Activated T-cell treated with anti-CD3 and anti-CD28 coated beads, Interleukin-2, amount 50 U/mL, for 4 hours (primary cell): Measurements from ENCODE around the gene SLC17A7. TPM values are rescaled to one million over a fixed set of nuclear protein-coding genes. Genes with fewer than 3 reads are reported as not detected.

Experiments
- ATAC-seq, 2 donors: fragments of 200-7000 bp; cut with Tn5 transposase; one replicate each; pipeline ENCODE4 v1.10.0; 2021
- DNase-seq: peaks from one replicate; pipeline ENCODE4 v3.0.0-alpha.2; 2020
- H3K27me3 Mint-ChIP-seq: one replicate; pipeline ENCODE4 v1.8.0; 2021; ENCODE audit warnings: low read depth, mixed read lengths
- H3K36me3 Mint-ChIP-seq: one replicate; pipeline ENCODE4 v1.8.0; 2022; ENCODE audit warnings: mixed read lengths; ENCODE audit not compliant: insufficient read depth
- H3K4me1 Mint-ChIP-seq: one replicate; pipeline ENCODE4 v1.8.0; 2021; ENCODE audit warnings: low read depth, mixed read lengths
- H3K4me3 Mint-ChIP-seq: one replicate; pipeline ENCODE4 v1.8.0; 2021; ENCODE audit warnings: mild to moderate bottlenecking, moderate library complexity, mixed read lengths
- H3K9me3 Mint-ChIP-seq: one replicate; pipeline ENCODE4 v1.8.0; 2021; ENCODE audit warnings: mixed read lengths
- total RNA-seq, 3 donors: library from RNA; stranded (reverse); gene quantifications; one replicate each; pipeline ENCODE4 v1.2.1, GENCODE V29; 2021

SLC17A7 gene
- total RNA-seq, 3 donors from 2014 or later, result 0.08 to 0.13 TPM; not detected in 1

- H3K27me3 Mint-ChIP-seq, result peaks cover 91% of the 10 kb centered on the region
- no peaks in the 10 kb centered on the region for H3K36me3 Mint-ChIP-seq
- H3K4me3 Mint-ChIP-seq, result no peak overlapping the region
- peak in 1 of 2 donors; percentile 48 for ATAC-seq
- H3K4me1 Mint-ChIP-seq, result peaks cover 37% of the 10 kb centered on the region
- no peaks in the 10 kb centered on the region for H3K9me3 Mint-ChIP-seq
- DNase-seq, result no peak
These were observed 8.9 kb downstream of the SLC17A7 start for GRCh38 chr19:49432141-49433073.

GRCh38 chr19:49431330-49431749 lies 10.0 kb downstream of the SLC17A7 start:
- H3K36me3 Mint-ChIP-seq, result no peaks in the 10 kb centered on the region
- no peaks in the 10 kb centered on the region for H3K9me3 Mint-ChIP-seq
- H3K4me1 Mint-ChIP-seq, result peaks cover 44% of the 10 kb centered on the region

GRCh38 chr19:49430678-49431329 lies 10.5 kb downstream of the SLC17A7 start:
- Mint-ChIP-seq H3K36me3 (no peaks in the 10 kb centered on the region), H3K4me1 (peaks cover 41% of the 10 kb centered on the region), H3K27me3 (peaks cover 91% of the 10 kb centered on the region), H3K9me3 (no peaks in the 10 kb centered on the region), H3K4me3 (no peak overlapping the region)
- no peak for DNase-seq
- peak; percentile 55 to 61 for ATAC-seq

More at GRCh38 chr19:49431330-49431749, 10.0 kb downstream of the SLC17A7 start:
- Mint-ChIP-seq H3K27me3 (peaks cover 91% of the 10 kb centered on the region), H3K4me3 (no peak overlapping the region)
- ATAC-seq (no peak), DNase-seq (no peak)

GRCh38 chr19:49430172-49430677 lies 11.1 kb downstream of the SLC17A7 start:
- ATAC-seq (no peak), DNase-seq (no peak)
- H3K36me3 Mint-ChIP-seq, result no peaks in the 10 kb centered on the region
- peaks cover 39% of the 10 kb centered on the region for H3K4me1 Mint-ChIP-seq
- no peak overlapping the region for H3K4me3 Mint-ChIP-seq
- H3K9me3 Mint-ChIP-seq, result no peaks in the 10 kb centered on the region
- peaks cover 91% of the 10 kb centered on the region for H3K27me3 Mint-ChIP-seq

GRCh38 chr19:49428547-49429451 lies 12.5 kb downstream of the SLC17A7 start:
- DNase-seq, result no peak
- no peaks in the 10 kb centered on the region for H3K36me3 Mint-ChIP-seq
- peaks cover 49% of the 10 kb centered on the region for H3K4me1 Mint-ChIP-seq
- peaks cover 88% of the 10 kb centered on the region for H3K27me3 Mint-ChIP-seq
- H3K9me3 Mint-ChIP-seq, result no peaks in the 10 kb centered on the region
- no peak for ATAC-seq
- no peak overlapping the region for H3K4me3 Mint-ChIP-seq

- Mint-ChIP-seq H3K4me3 (peak overlapping the region; percentile 29), H3K9me3 (no peaks in the 10 kb centered on the region), H3K4me1 (peaks cover 49% of the 10 kb centered on the region), H3K36me3 (no peaks in the 10 kb centered on the region), H3K27me3 (peaks cover 87% of the 10 kb centered on the region)
- DNase-seq, result no peak
- ATAC-seq, result peak; percentile 36 to 50
These were observed 13.3 kb downstream of the SLC17A7 start for GRCh38 chr19:49427855-49428546.

- Mint-ChIP-seq H3K9me3 (no peaks in the 10 kb centered on the region), H3K4me1 (peaks cover 53% of the 10 kb centered on the region), H3K4me3 (no peak overlapping the region), H3K36me3 (no peaks in the 10 kb centered on the region), H3K27me3 (peaks cover 87% of the 10 kb centered on the region)
- ATAC-seq (no peak), DNase-seq (no peak)
These were observed 14.0 kb downstream of the SLC17A7 start for GRCh38 chr19:49427339-49427738.

GRCh38 chr19:49425922-49426592 lies 15.3 kb downstream of the SLC17A7 start:
- peaks cover 83% of the 10 kb centered on the region for H3K27me3 Mint-ChIP-seq
- no peak for ATAC-seq
- no peak overlapping the region for H3K4me3 Mint-ChIP-seq
- H3K9me3 Mint-ChIP-seq, result no peaks in the 10 kb centered on the region
- H3K4me1 Mint-ChIP-seq, result peaks cover 57% of the 10 kb centered on the region
- no peaks in the 10 kb centered on the region for H3K36me3 Mint-ChIP-seq
- no peak for DNase-seq

GRCh38 chr19:49425178-49425577 lies 16.1 kb downstream of the SLC17A7 start, which contains the start of gene GFY:
Gene GFY (plus strand): TSS chr19:49425388. CDS start chr19:49426431, 1,043 bp downstream.
- peaks cover 55% of the 10 kb centered on the region for H3K4me1 Mint-ChIP-seq
- DNase-seq, result no peak
- H3K27me3 Mint-ChIP-seq, result peaks cover 85% of the 10 kb centered on the region
- no peak within 1 kb of the TSS for H3K4me3 Mint-ChIP-seq
- ATAC-seq, result no peak
- H3K9me3 Mint-ChIP-seq, result no peaks in the 10 kb centered on the region
- H3K36me3 Mint-ChIP-seq, result no peaks in the 10 kb centered on the region

- peak overlapping the region; percentile 37 for H3K4me3 Mint-ChIP-seq
- peaks cover 55% of the 10 kb centered on the region for H3K4me1 Mint-ChIP-seq
- peaks cover 84% of the 10 kb centered on the region for H3K27me3 Mint-ChIP-seq
- DNase-seq (no peak), ATAC-seq (peak in 1 of 2 donors; percentile 25)
- H3K36me3 Mint-ChIP-seq, result no peaks in the 10 kb centered on the region
- H3K9me3 Mint-ChIP-seq, result no peaks in the 10 kb centered on the region
These were observed 17.4 kb downstream of the SLC17A7 start for GRCh38 chr19:49423985-49424303.

- ATAC-seq (peak; percentile 5 to 11), DNase-seq (no peak)
- Mint-ChIP-seq H3K9me3 (no peaks in the 10 kb centered on the region), H3K4me3 (peak within 1 kb of the TSS; percentile 73), H3K36me3 (no peaks in the 10 kb centered on the region), H3K4me1 (peaks cover 50% of the 10 kb centered on the region), H3K27me3 (peaks cover 84% of the 10 kb centered on the region)
These were observed 18.0 kb downstream of the SLC17A7 start, which contains the start of gene PTH2 for GRCh38 chr19:49423071-49423984. Gene PTH2 (minus strand): TSS chr19:49423441. CDS start chr19:49423339, 102 bp downstream.

GRCh38 chr19:49422407-49423070 lies 18.8 kb downstream of the SLC17A7 start:
- Mint-ChIP-seq H3K36me3 (no peaks in the 10 kb centered on the region), H3K4me1 (peaks cover 44% of the 10 kb centered on the region), H3K9me3 (no peaks in the 10 kb centered on the region), H3K27me3 (peaks cover 79% of the 10 kb centered on the region), H3K4me3 (peak overlapping the region; percentile 73)
- ATAC-seq (peak; percentile 42), DNase-seq (no peak)
